ENCODE results near the gene CCL2. TPM values are rescaled to one million over a fixed set of nuclear protein-coding genes. Genes with fewer than 3 reads are reported as not detected.

CCL2 gene
- total RNA-seq, 1 donor from 2014 or later, result 44.1 TPM

GRCh38 chr17:34227707-34228106 is 27.4 kb upstream of the CCL2 start:
- H3K9ac ChIP-seq (ENCODE audit: low read length), result no peak overlapping the region
- no peaks in the 10 kb centered on the region for H3K27me3 ChIP-seq (ENCODE audit: insufficient read depth, low read length)
- H3K79me2 ChIP-seq (ENCODE audit: insufficient read depth, low read length), result no peaks in the 10 kb centered on the region
- no peaks in the 10 kb centered on the region for H3K36me3 ChIP-seq (ENCODE audit: insufficient read depth, low read length)
- H4K20me1 ChIP-seq (ENCODE audit: insufficient read depth, low read length), result no peaks in the 10 kb centered on the region
- DNase-seq (ENCODE audit: low read depth) (no peak), FAIRE-seq (no peak)
- H2AFZ ChIP-seq (ENCODE audit: low read depth, low read length), result no peak overlapping the region
- peaks cover 2% of the 10 kb centered on the region for H3K9me3 ChIP-seq (ENCODE audit: insufficient read depth, low read depth, low read length)
- H3K27me3 Mint-ChIP-seq (ENCODE audit: low read depth, unreplicated experiment), result peaks cover 7% of the 10 kb centered on the region
- H3K36me3 Mint-ChIP-seq (ENCODE audit: low read depth, unreplicated experiment), result no peaks in the 10 kb centered on the region
- peaks cover 8% of the 10 kb centered on the region for H3K9me3 Mint-ChIP-seq (ENCODE audit: unreplicated experiment)
- H3K4me2 ChIP-seq (ENCODE audit: low read length), result no peak overlapping the region
- no peak overlapping the region for H3K27ac ChIP-seq (ENCODE audit: low read depth, low read length)
- no peak overlapping the region for H3K4me3 ChIP-seq (ENCODE audit: insufficient read depth, low read depth, low read length)
- H3K27ac Mint-ChIP-seq (ENCODE audit: unreplicated experiment), result no peak overlapping the region
- no peak for TF ChIP-seq EZH2 (IDR thresholded peaks at IDR 0.05; ENCODE audit: insufficient read depth, low read length)
- TF ChIP-seq, protein P1, sequence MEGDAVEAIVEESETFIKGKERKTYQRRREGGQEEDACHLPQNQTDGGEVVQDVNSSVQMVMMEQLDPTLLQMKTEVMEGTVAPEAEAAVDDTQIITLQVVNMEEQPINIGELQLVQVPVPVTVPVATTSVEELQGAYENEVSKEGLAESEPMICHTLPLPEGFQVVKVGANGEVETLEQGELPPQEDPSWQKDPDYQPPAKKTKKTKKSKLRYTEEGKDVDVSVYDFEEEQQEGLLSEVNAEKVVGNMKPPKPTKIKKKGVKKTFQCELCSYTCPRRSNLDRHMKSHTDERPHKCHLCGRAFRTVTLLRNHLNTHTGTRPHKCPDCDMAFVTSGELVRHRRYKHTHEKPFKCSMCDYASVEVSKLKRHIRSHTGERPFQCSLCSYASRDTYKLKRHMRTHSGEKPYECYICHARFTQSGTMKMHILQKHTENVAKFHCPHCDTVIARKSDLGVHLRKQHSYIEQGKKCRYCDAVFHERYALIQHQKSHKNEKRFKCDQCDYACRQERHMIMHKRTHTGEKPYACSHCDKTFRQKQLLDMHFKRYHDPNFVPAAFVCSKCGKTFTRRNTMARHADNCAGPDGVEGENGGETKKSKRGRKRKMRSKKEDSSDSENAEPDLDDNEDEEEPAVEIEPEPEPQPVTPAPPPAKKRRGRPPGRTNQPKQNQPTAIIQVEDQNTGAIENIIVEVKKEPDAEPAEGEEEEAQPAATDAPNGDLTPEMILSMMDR (IDR thresholded peaks at IDR 0.05; ENCODE audit: insufficient read depth, low read depth, low read length), result no peak
- peaks cover 3% of the 10 kb centered on the region for H3K4me1 ChIP-seq (ENCODE audit: insufficient read depth, low read length)
- peaks cover 5% of the 10 kb centered on the region for H3K4me1 Mint-ChIP-seq (ENCODE audit: low read depth, unreplicated experiment)
- no peak overlapping the region for H3K4me3 Mint-ChIP-seq (ENCODE audit: unreplicated experiment)

GRCh38 chr17:34228781-34229180 is 26.3 kb upstream of the CCL2 start:
- Histone ChIP-seq H3K36me3 (ENCODE audit: insufficient read depth, low read length) (no peaks in the 10 kb centered on the region), H3K4me3 (ENCODE audit: insufficient read depth, low read depth, low read length) (no peak overlapping the region), H3K9ac (ENCODE audit: low read length) (no peak overlapping the region), H3K79me2 (ENCODE audit: insufficient read depth, low read length) (no peaks in the 10 kb centered on the region), H2AFZ (ENCODE audit: low read depth, low read length) (no peak overlapping the region), H3K4me2 (ENCODE audit: low read length) (no peak overlapping the region), H3K4me1 (ENCODE audit: insufficient read depth, low read length) (peaks cover 3% of the 10 kb centered on the region), H3K27ac (ENCODE audit: low read depth, low read length) (no peak overlapping the region), H4K20me1 (ENCODE audit: insufficient read depth, low read length) (no peaks in the 10 kb centered on the region), H3K9me3 (ENCODE audit: insufficient read depth, low read depth, low read length) (peaks cover 2% of the 10 kb centered on the region), H3K27me3 (ENCODE audit: insufficient read depth, low read length) (no peaks in the 10 kb centered on the region)
- H3K4me3 Mint-ChIP-seq (ENCODE audit: unreplicated experiment), result no peak overlapping the region
- peaks cover 8% of the 10 kb centered on the region for H3K9me3 Mint-ChIP-seq (ENCODE audit: unreplicated experiment)
- FAIRE-seq (no peak), DNase-seq (ENCODE audit: low read depth) (no peak)
- H3K36me3 Mint-ChIP-seq (ENCODE audit: low read depth, unreplicated experiment), result no peaks in the 10 kb centered on the region
- H3K27ac Mint-ChIP-seq (ENCODE audit: unreplicated experiment), result no peak overlapping the region
- TF ChIP-seq EZH2 (IDR thresholded peaks at IDR 0.05; ENCODE audit: insufficient read depth, low read length), result no peak
- TF ChIP-seq, protein P1 (IDR thresholded peaks at IDR 0.05; ENCODE audit: insufficient read depth, low read depth, low read length), result no peak
- H3K4me1 Mint-ChIP-seq (ENCODE audit: low read depth, unreplicated experiment), result peaks cover 5% of the 10 kb centered on the region
- peaks cover 7% of the 10 kb centered on the region for H3K27me3 Mint-ChIP-seq (ENCODE audit: low read depth, unreplicated experiment)

GRCh38 chr17:34230342-34230741 is 24.7 kb upstream of the CCL2 start:
- Histone ChIP-seq H3K79me2 (ENCODE audit: insufficient read depth, low read length) (no peaks in the 10 kb centered on the region), H3K27ac (ENCODE audit: low read depth, low read length) (no peak overlapping the region), H3K9ac (ENCODE audit: low read length) (no peak overlapping the region), H3K36me3 (ENCODE audit: insufficient read depth, low read length) (no peaks in the 10 kb centered on the region), H3K9me3 (ENCODE audit: insufficient read depth, low read depth, low read length) (peaks cover 2% of the 10 kb centered on the region), H3K4me1 (ENCODE audit: insufficient read depth, low read length) (peaks cover 8% of the 10 kb centered on the region), H2AFZ (ENCODE audit: low read depth, low read length) (no peak overlapping the region), H3K4me3 (ENCODE audit: insufficient read depth, low read depth, low read length) (no peak overlapping the region), H4K20me1 (ENCODE audit: insufficient read depth, low read length) (no peaks in the 10 kb centered on the region), H3K4me2 (ENCODE audit: low read length) (no peak overlapping the region), H3K27me3 (ENCODE audit: insufficient read depth, low read length) (no peaks in the 10 kb centered on the region)
- no peaks in the 10 kb centered on the region for H3K36me3 Mint-ChIP-seq (ENCODE audit: low read depth, unreplicated experiment)
- H3K4me3 Mint-ChIP-seq (ENCODE audit: unreplicated experiment), result no peak overlapping the region
- H3K4me1 Mint-ChIP-seq (ENCODE audit: low read depth, unreplicated experiment), result peaks cover 10% of the 10 kb centered on the region
- H3K27me3 Mint-ChIP-seq (ENCODE audit: low read depth, unreplicated experiment), result no peaks in the 10 kb centered on the region
- DNase-seq (ENCODE audit: low read depth) (no peak), FAIRE-seq (no peak)
- H3K9me3 Mint-ChIP-seq (ENCODE audit: unreplicated experiment), result peaks cover 7% of the 10 kb centered on the region
- TF ChIP-seq EZH2 (IDR thresholded peaks at IDR 0.05; ENCODE audit: insufficient read depth, low read length), result no peak
- H3K27ac Mint-ChIP-seq (ENCODE audit: unreplicated experiment), result no peak overlapping the region

Measured in astrocyte (in vitro differentiated cells and primary cell).